Hepatocyte (in vitro differentiated cells): ENCODE measurements around the gene IL10. TPM values are rescaled to one million over a fixed set of nuclear protein-coding genes. Genes with fewer than 3 reads are reported as not detected.
"Not testable (repeated sequence)": the region's sequence is repeated elsewhere in the genome, so short reads cannot be mapped to it uniquely, and the experiment has no call there.

Experiments
- DNase-seq: peaks from one replicate; pipeline ENCODE4 v3.0.0-alpha.2; 2016; ENCODE audit warnings: low spot score
- H2AFZ ChIP-seq: fragments of 200-600 bp; sonication (generic); 2 replicates; pipeline ENCODE4 v1.6.0; 2016; ENCODE audit warnings: antibody characterized with exemption, mild to moderate bottlenecking
- H3K27ac ChIP-seq: fragments of 200-600 bp; sonication (generic); 2 replicates; pipeline ENCODE4 v1.5.1; 2016; ENCODE audit warnings: mild to moderate bottlenecking
- H3K27me3 ChIP-seq: fragments of 200-600 bp; sonication (generic); 2 replicates; pipeline ENCODE4 v1.6.1; 2016
- H3K36me3 ChIP-seq: fragments of 200-600 bp; sonication (generic); replicated peaks from 2 replicates; pipeline ENCODE4 v1.5.1; 2016; ENCODE audit warnings: low read depth; ENCODE audit not compliant: insufficient read depth
- H3K4me1 ChIP-seq: fragments of 200-600 bp; sonication (generic); 2 replicates; pipeline ENCODE4 v1.5.1; 2016; ENCODE audit warnings: mild to moderate bottlenecking, moderate library complexity; ENCODE audit not compliant: insufficient read depth
- H3K4me2 ChIP-seq: fragments of 200-600 bp; sonication (generic); 2 replicates; pipeline ENCODE4 v1.6.0; 2016
- H3K4me3 ChIP-seq: fragments of 200-600 bp; sonication (generic); 2 replicates; pipeline ENCODE4 v1.5.1; 2016; ENCODE audit warnings: mild to moderate bottlenecking
- H3K79me2 ChIP-seq: fragments of 200-600 bp; sonication (generic); 2 replicates; pipeline ENCODE4 v1.6.0; 2017; ENCODE audit warnings: mild to moderate bottlenecking
- H3K9me2 ChIP-seq: fragments of 200-600 bp; sonication (generic); replicated peaks from 2 replicates; pipeline ENCODE4 v1.6.0; 2017; ENCODE audit warnings: mild to moderate bottlenecking; ENCODE audit not compliant: insufficient read depth
- H3K9me3 ChIP-seq: fragments of 200-600 bp; sonication (generic); 2 replicates; pipeline ENCODE4 v1.5.1; 2016; ENCODE audit warnings: low read depth, mild to moderate bottlenecking
- H4K20me1 ChIP-seq: fragments of 200-600 bp; sonication (generic); 2 replicates; pipeline ENCODE4 v1.6.0; 2016; ENCODE audit warnings: mild to moderate bottlenecking; ENCODE audit not compliant: insufficient read depth, poor library complexity, severe bottlenecking
- EZH2 ChIP-seq: fragments of 200-600 bp; sonication (generic); IDR thresholded peaks from 2 replicates; pipeline ENCODE4 v1.6.1; 2016; ENCODE audit warnings: antibody characterized with exemption, mild to moderate bottlenecking, borderline replicate concordance
- EZH2phosphoT487 ChIP-seq: fragments of 200-600 bp; sonication (generic); IDR thresholded peaks from one replicate; pipeline ENCODE4 v1.6.1; 2018; ENCODE audit warnings: antibody characterized with exemption, mild to moderate bottlenecking, low read depth, moderate library complexity; ENCODE audit not compliant: unreplicated experiment, severe bottlenecking
- WGBS: methylation state at CpG from one replicate; pipeline ENCODE4 v1.1.6; 2016; ENCODE audit warnings: low lambda C conversion rate; ENCODE audit errors: missing lambda C conversion rate; 5-methylcytosine and 5-hydroxymethylcytosine counted together
- polyA plus RNA-seq: library from polyadenylated mRNA; unstranded; fragments of >200 nt; fragmentation: Nextera tagmentation; extraction: Ambion mirVana; gene quantifications from 2 replicates; pipeline ENCODE4 v1.2.1, GENCODE V29; 2016
- total RNA-seq: library from RNA; depleted of rRNA; stranded (reverse); fragments of >200 nt; gene quantifications from 2 replicates; pipeline ENCODE4 v1.2.3, GENCODE V29; 2014
- TF ChIP-seq, protein P1 (sequence below): fragments of 200-600 bp; sonication (generic); IDR thresholded peaks from 2 replicates; pipeline ENCODE4 v1.5.1; 2016; ENCODE audit warnings: antibody characterized with exemption, mild to moderate bottlenecking; ENCODE audit not compliant: poor library complexity

Gene IL10
- total and polyA plus RNA-seq, 2 experiments from 2014 or later, result 0.50 TPM; not detected in 1

- H3K4me2 ChIP-seq, result no peak overlapping the region
- no peak overlapping the region for H3K4me3 ChIP-seq
- WGBS, result 90% methylated on average over 7 of the region's 7 CpGs
- H3K4me1 ChIP-seq, result no peaks in the 10 kb centered on the region
- H2AFZ ChIP-seq, result no peak overlapping the region
- TF ChIP-seq EZH2 (no peak), EZH2phosphoT487 (no peak)
- TF ChIP-seq, protein P1, sequence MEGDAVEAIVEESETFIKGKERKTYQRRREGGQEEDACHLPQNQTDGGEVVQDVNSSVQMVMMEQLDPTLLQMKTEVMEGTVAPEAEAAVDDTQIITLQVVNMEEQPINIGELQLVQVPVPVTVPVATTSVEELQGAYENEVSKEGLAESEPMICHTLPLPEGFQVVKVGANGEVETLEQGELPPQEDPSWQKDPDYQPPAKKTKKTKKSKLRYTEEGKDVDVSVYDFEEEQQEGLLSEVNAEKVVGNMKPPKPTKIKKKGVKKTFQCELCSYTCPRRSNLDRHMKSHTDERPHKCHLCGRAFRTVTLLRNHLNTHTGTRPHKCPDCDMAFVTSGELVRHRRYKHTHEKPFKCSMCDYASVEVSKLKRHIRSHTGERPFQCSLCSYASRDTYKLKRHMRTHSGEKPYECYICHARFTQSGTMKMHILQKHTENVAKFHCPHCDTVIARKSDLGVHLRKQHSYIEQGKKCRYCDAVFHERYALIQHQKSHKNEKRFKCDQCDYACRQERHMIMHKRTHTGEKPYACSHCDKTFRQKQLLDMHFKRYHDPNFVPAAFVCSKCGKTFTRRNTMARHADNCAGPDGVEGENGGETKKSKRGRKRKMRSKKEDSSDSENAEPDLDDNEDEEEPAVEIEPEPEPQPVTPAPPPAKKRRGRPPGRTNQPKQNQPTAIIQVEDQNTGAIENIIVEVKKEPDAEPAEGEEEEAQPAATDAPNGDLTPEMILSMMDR, result no peak
- H3K79me2 ChIP-seq, result no peaks in the 10 kb centered on the region
- no peaks in the 10 kb centered on the region for H3K36me3 ChIP-seq
- no peaks in the 10 kb centered on the region for H4K20me1 ChIP-seq
- H3K9me2 ChIP-seq, result no peaks in the 10 kb centered on the region
- H3K27me3 ChIP-seq, result no peaks in the 10 kb centered on the region
- H3K27ac ChIP-seq, result no peak overlapping the region
- DNase-seq, result no peak
- H3K9me3 ChIP-seq, result no peaks in the 10 kb centered on the region
Observed at GRCh38 chr1:206783506-206783905, 11.2 kb upstream of the IL10 start.

DNA sequence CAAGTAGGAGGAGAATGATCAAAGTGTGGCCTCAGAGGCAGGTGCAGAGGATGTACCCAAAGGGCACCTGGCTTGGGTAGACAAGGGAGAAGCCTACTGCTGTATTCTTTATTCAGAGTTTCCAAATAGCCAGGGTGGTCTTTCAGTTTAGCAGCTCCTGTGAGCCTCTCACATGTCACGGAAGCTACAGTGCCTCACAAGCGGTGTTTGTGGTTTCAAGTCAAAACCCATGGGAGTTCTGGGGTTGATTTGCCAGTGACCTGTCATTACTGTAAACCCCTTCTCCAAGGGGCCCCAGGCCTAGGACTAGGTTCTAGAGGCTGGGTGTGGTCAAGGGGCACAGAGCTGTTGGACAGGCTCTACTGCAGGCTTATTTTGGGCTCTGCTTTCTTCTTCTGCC is 10.2 kb upstream of the IL10 start:
- no peaks in the 10 kb centered on the region for H3K27me3 ChIP-seq
- no peak for DNase-seq
- no peaks in the 10 kb centered on the region for H3K36me3 ChIP-seq
- no peaks in the 10 kb centered on the region for H3K79me2 ChIP-seq
- no peak for TF ChIP-seq EZH2
- TF ChIP-seq, protein P1, result no peak
- no peak for TF ChIP-seq EZH2phosphoT487
- no peaks in the 10 kb centered on the region for H3K4me1 ChIP-seq
- no peak overlapping the region for H3K4me3 ChIP-seq
- H3K4me2 ChIP-seq, result no peak overlapping the region
- H3K9me2 ChIP-seq, result no peaks in the 10 kb centered on the region
- H3K27ac ChIP-seq, result no peak overlapping the region
- H3K9me3 ChIP-seq, result no peaks in the 10 kb centered on the region
- H2AFZ ChIP-seq, result no peak overlapping the region
- no peaks in the 10 kb centered on the region for H4K20me1 ChIP-seq
- 87% methylated on average over 2 of the region's 2 CpGs for WGBS

DNA sequence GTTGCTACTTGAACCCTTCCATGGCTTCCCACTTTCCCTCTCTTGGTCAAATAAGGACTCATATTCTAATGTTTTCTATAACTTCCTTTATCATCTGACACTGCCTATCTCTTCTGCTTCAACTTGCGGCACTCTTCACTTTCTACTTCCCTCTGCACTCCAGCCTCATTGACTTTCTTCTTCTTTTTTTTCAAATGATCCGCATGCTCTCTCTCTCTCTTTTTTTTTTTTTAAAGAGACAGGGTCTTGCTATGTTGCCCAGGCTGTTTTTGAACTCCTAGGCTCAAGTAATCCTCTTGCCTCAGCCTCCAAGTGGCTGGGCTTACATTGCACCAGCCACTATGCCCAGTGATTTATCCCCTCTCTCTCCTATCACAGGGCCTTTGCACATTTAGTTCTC is 7.3 kb upstream of the IL10 start:
- DNase-seq, result no peak
- Histone ChIP-seq H3K9me3 (no peaks in the 10 kb centered on the region), H2AFZ (no peak overlapping the region), H3K4me3 (no peak overlapping the region), H3K79me2 (no peaks in the 10 kb centered on the region), H3K36me3 (no peaks in the 10 kb centered on the region), H3K27me3 (no peaks in the 10 kb centered on the region), H3K4me2 (no peak overlapping the region), H3K4me1 (peaks cover 3% of the 10 kb centered on the region), H3K27ac (no peak overlapping the region), H4K20me1 (no peaks in the 10 kb centered on the region), H3K9me2 (no peaks in the 10 kb centered on the region)
- TF ChIP-seq, protein P1, result no peak
- no peak for TF ChIP-seq EZH2phosphoT487
- no peak for TF ChIP-seq EZH2
- WGBS, result 60% methylated on average over 2 of the region's 2 CpGs

DNA sequence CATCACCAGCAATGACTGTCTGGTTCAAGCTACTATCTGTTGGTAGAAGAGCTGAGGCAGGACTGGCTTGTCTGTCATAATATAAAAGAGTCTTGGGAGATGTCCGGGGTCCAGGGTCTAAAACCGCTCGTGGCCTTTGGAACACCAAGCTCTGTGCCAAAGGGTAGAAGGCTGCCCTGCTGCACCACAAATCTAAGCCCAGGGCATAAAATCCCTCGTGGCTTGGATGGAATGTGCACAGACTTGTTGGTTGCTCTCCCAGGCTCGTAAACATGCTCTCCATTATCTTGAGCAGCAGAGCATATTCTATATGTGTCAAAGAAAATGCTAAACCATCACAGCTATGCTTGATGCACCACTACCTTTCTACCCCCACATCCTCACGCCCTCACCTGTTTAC is 6.6 kb upstream of the IL10 start:
- not testable (repeated sequence) for H2AFZ ChIP-seq, H3K9me2 ChIP-seq, H3K9me3 ChIP-seq, H4K20me1 ChIP-seq, H3K27ac ChIP-seq, H3K27me3 ChIP-seq, H3K79me2 ChIP-seq, DNase-seq, H3K4me1 ChIP-seq, H3K4me2 ChIP-seq, H3K4me3 ChIP-seq, H3K36me3 ChIP-seq
- 72% methylated on average over 6 of the region's 6 CpGs for WGBS
